HAP-1 (cell line): ENCODE results near the gene DTX3.
"Not testable (repeated sequence)": the region's sequence is repeated elsewhere in the genome, so short reads cannot be mapped to it uniquely, and the experiment has no call there.

Experiments used
- DNase-seq, 2 experiments: peaks; one replicate each; pipeline ENCODE4 v3.0.0-alpha.2; 2016 to 2020; ENCODE audit warnings: low spot score in 2 of 2
- H3K27me3 ChIP-seq: fragments of 250-450 bp; sonication (Bioruptor Pico); 2 replicates; pipeline ENCODE4 v1.5.1; 2020; ENCODE audit warnings: low read depth, mild to moderate bottlenecking, moderate library complexity
- H3K36me3 ChIP-seq: fragments of 250-450 bp; sonication (Bioruptor Pico); replicated peaks from 2 replicates; pipeline ENCODE4 v1.5.1; 2020; ENCODE audit warnings: mild to moderate bottlenecking
- H3K4me1 ChIP-seq: fragments of 250-450 bp; sonication (Bioruptor Pico); 2 replicates; pipeline ENCODE4 v1.5.1; 2020; ENCODE audit warnings: mild to moderate bottlenecking
- H3K4me3 ChIP-seq: fragments of 250-450 bp; sonication (Bioruptor Pico); 2 replicates; pipeline ENCODE4 v1.5.1; 2020; ENCODE audit warnings: mild to moderate bottlenecking, moderate library complexity
- H3K9me3 ChIP-seq: fragments of 250-450 bp; sonication (Bioruptor Pico); 2 replicates; pipeline ENCODE4 v1.5.1; 2020; ENCODE audit warnings: mild to moderate bottlenecking, moderate library complexity
- in situ Hi-C: fragments of 300-500 bp; cut with MboI; formaldehyde crosslinking; loops from 3 replicates; pipeline ENCODE4 v1.14.3; 2020; ENCODE audit warnings: low sequenced_read_pairs, inconsistent platforms, mixed read lengths

DTX3 gene

GRCh38 chr12:57614948-57615500 lies 10.4 kb downstream of the DTX3 start:
- Histone ChIP-seq H3K4me3 (no peak overlapping the region), H3K9me3 (no peaks in the 10 kb centered on the region), H3K4me1 (peaks cover 4% of the 10 kb centered on the region), H3K27me3 (no peaks in the 10 kb centered on the region), H3K36me3 (peaks cover 11% of the 10 kb centered on the region)
- no peak for DNase-seq
- in situ Hi-C loops: no loop called here

GRCh38 chr12:57615637-57616036 lies 11.0 kb downstream of the DTX3 start:
- Histone ChIP-seq H3K27me3 (no peaks in the 10 kb centered on the region), H3K36me3 (peaks cover 11% of the 10 kb centered on the region), H3K9me3 (no peaks in the 10 kb centered on the region), H3K4me3 (no peak overlapping the region), H3K4me1 (peaks cover 4% of the 10 kb centered on the region)
- in situ Hi-C loops: no loop called here
- DNase-seq: no peak

DNA sequence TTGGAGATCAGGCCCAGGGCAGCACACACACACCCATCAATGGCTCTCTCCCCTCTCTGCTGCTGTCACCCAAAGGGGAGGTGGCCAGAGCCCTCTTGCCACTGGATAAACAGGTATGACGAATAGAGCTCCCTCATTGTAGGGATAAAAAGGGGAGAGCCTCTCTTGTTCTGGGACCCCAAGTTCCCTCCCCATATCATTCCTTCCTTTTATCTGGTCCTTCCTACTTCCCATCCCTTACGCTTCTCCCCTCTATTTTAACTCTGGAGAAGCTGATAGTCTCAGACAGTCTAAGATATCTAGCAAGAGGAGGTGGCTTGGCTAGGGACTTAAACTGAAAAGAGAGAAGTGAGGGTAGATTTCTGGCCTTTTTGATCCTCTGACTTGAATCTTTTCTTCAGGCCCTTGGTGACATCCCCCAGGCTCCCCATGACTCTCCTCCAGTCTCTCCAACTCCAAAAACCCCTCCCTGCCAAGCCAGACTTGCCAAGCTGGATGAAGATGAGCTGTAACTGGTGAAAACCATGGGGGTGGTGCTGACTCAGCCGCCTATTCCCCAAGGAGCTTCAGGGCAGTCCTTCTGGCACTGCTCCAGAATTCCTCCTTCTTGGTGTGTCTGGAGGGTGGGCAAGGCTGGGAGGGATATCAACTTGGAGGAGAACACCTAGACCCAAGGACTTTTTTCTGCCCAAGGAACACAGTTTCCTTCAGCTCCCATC lies 11.9 kb downstream of the DTX3 start:
- in situ Hi-C loops: no loop called here
- no peaks in the 10 kb centered on the region for H3K27me3 ChIP-seq

DNA sequence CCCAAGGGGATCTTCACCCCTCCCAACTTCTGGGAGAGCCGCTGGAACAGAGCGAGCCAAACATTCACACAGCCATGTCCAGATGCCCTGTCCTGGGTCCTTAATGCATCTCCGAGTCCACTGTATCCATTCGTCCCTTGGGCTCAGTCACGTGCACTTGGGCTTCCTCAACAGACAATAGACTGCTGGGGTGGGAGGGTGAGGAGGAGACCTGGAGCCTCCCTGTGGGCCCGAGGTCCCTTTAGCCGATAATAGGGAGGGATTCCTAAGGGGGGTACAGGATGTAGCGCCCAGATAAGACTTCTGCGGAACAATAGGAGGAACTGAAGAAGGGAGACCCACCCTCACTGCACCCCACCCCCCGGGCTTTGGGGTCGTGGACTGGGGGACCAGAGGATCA lies 13.3 kb downstream of the DTX3 start:
- H3K27me3 ChIP-seq: no peaks in the 10 kb centered on the region
- in situ Hi-C loops: no loop called here

More for the DNA sequence above, 11.9 kb downstream of the DTX3 start:
- Histone ChIP-seq H3K4me1 (no peaks in the 10 kb centered on the region), H3K4me3 (no peak overlapping the region), H3K9me3 (no peaks in the 10 kb centered on the region), H3K36me3 (peaks cover 11% of the 10 kb centered on the region)
- no peak for DNase-seq

GRCh38 chr12:57618431-57618830 lies 13.8 kb downstream of the DTX3 start:
- H3K27me3 ChIP-seq, DNase-seq, H3K4me3 ChIP-seq, H3K4me1 ChIP-seq, in situ Hi-C loops, H3K9me3 ChIP-seq: not testable (repeated sequence)
- peaks cover 11% of the 10 kb centered on the region for H3K36me3 ChIP-seq

More for the DNA sequence above, 13.3 kb downstream of the DTX3 start:
- Histone ChIP-seq H3K4me3 (no peak overlapping the region), H3K36me3 (peaks cover 11% of the 10 kb centered on the region), H3K4me1 (no peaks in the 10 kb centered on the region), H3K9me3 (no peaks in the 10 kb centered on the region)
- no peak for DNase-seq

DNA sequence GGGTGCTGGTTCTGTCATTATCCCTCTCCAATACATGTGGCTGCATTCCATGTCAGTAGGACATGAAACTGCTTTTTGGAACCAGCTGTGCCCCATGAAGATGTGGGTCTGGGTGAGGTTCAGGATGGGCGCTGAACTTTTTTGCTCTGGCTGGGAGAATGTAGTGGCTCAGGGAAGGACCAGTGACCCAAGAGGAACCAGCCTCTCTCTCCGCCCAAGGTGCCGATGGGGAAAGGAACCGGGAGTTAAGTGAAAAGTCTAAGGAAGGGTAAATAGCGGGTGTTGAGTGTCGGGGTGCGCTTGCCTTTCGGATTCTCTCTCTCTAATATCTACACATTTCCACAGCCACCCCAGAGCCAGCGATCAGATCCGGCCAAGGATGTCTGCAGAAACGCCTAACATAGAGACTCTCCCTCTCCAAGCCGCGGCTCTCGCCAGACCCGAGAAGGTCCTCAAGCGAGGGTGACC lies 14.4 kb downstream of the DTX3 start:
- no peaks in the 10 kb centered on the region for H3K9me3 ChIP-seq
- H3K4me1 ChIP-seq: no peaks in the 10 kb centered on the region
- peaks cover 11% of the 10 kb centered on the region for H3K36me3 ChIP-seq
- no peak overlapping the region for H3K4me3 ChIP-seq
- in situ Hi-C loops: no loop called here
- no peaks in the 10 kb centered on the region for H3K27me3 ChIP-seq
- DNase-seq: no peak

DNA sequence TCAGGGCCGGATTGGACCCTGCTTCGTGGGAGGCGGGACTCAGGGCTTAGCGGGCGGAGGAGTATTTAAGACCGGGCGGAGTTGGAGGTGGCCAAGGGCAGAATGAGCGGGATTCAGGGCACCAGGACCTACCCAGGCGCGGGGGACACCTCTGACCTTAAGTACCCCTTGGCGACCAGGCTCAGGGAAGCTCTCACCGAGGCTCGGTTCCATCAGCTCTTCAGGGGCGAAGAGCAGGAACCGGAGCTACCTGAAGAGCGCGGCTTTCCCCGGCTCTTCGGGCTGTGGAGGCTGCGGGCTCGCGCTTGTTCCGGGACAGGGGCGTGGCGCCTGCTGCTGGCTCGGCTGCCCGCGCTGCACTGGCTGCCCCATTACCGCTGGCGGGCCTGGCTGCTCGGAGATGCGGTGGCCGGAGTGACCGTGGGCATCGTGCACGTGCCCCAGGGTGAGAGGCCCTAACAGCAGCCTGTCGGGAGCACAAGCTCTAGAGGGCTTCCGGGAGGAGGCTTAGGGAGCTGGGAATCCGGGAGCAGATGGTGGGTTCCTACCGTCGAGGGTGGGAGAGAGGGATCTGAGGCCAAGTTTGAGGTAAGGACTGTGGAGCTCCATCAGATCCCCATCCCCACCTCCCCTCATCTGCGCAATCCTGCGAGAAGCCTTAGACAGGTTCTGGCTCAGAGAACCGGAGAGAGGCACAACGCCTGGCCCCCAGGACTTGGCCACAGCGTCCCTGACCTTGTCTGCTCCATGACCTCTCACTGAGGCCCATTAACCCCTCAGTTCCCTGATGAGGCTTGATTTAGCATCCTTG lies 15.0 kb downstream of the DTX3 start:
- in situ Hi-C loops: no loop called here
- DNase-seq: no peak
- Histone ChIP-seq H3K9me3 (no peaks in the 10 kb centered on the region), H3K27me3 (no peaks in the 10 kb centered on the region), H3K4me3 (no peak overlapping the region), H3K36me3 (peaks cover 8% of the 10 kb centered on the region), H3K4me1 (no peaks in the 10 kb centered on the region)

- no peaks in the 10 kb centered on the region for H3K4me1 ChIP-seq
- no peaks in the 10 kb centered on the region for H3K9me3 ChIP-seq
- in situ Hi-C loops: no loop called here
- H3K27me3 ChIP-seq: no peaks in the 10 kb centered on the region
- DNase-seq: no peak
- no peak overlapping the region for H3K4me3 ChIP-seq
- H3K36me3 ChIP-seq: peaks cover 5% of the 10 kb centered on the region
These were observed 15.8 kb downstream of the DTX3 start for GRCh38 chr12:57620245-57620935.

GRCh38 chr12:57620936-57621496 lies 16.4 kb downstream of the DTX3 start:
- H3K36me3 ChIP-seq: no peaks in the 10 kb centered on the region; the same call in 1 of the 2 replicates
- no peak for DNase-seq
- H3K9me3 ChIP-seq: no peaks in the 10 kb centered on the region
- H3K27me3 ChIP-seq: no peaks in the 10 kb centered on the region
- H3K4me1 ChIP-seq: no peaks in the 10 kb centered on the region
- in situ Hi-C loops: no loop called here
- no peak overlapping the region for H3K4me3 ChIP-seq

- Histone ChIP-seq H3K4me1 (no peaks in the 10 kb centered on the region), H3K36me3 (peaks cover 2% of the 10 kb centered on the region; the same call in 1 of the 2 replicates), H3K27me3 (no peaks in the 10 kb centered on the region), H3K9me3 (no peaks in the 10 kb centered on the region), H3K4me3 (peak overlapping the region; percentile 12; the same call in 1 of the 2 replicates)
- peak in 1 of 2 experiments; percentile 85 for DNase-seq
- in situ Hi-C loops: no loop called here
These were observed 17.1 kb downstream of the DTX3 start for GRCh38 chr12:57621497-57622292.

DNA sequence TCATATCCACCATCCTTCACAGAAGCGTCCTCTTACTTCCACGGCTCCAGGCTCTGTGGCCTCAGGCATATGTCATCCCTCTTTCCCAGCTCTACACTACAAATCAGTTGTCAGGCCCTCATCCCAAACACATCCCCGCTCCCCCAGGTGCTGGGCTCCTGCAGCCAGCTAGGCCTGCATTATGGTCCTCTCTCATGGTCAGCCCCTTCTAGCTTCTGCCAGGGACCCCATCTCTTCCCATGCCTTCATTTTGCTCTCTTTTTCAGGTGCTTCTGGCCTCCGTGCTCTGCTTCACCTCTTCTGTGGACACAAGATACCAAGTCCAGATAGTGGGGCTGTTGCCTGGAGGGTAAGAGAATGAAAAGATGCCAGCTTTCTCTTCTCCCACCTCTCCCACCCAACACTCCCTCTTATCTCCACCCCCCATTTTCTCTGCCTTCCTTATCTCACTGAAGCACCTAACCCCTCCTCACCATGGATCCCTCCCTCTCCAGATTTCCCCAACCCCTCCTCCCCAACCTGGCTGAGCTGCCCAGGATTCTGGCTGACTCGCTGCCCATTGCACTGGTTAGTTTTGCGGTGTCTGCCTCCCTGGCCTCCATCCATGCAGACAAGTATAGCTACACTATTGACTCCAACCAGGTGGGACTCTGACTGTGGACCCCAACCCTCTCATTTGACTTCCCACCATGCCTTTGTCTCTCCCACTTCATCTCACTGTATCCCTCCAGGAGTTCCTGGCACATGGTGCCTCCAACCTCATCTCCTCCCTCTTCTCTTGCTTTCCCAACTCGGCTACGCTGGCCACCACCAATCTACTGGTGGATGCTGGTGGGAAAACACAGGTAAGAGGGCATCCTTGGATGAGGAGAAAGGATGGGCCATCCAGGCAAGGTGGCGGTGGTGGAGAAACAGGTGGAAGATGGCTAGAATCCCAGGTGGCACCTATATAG lies 17.9 kb downstream of the DTX3 start:
- DNase-seq: no peak

DNA sequence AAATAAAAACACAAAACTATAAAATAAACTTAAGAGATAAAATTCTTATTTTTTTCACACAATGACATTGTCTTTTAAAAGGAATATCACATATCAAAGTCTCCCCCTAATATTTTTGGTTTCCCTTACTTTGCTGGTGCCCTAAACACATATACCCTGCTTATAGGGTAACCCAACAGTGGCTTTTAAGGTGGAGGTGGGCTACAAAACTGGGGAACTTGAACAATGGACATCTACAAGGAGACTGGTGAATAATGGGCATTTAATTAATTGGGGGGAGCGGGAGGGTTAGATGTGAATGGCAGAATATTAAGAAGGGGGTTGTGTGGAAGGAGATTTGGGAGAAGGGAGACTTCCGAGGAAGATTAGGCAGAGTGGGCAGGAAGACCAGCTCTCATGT lies 18.8 kb downstream of the DTX3 start:
- no peaks in the 10 kb centered on the region for H3K27me3 ChIP-seq
- H3K9me3 ChIP-seq: no peaks in the 10 kb centered on the region
- H3K4me1 ChIP-seq: no peaks in the 10 kb centered on the region
- no peak for DNase-seq
- peaks cover 9% of the 10 kb centered on the region for H3K36me3 ChIP-seq
- no peak overlapping the region for H3K4me3 ChIP-seq
- in situ Hi-C loops: no loop called here

More for the DNA sequence above, 17.9 kb downstream of the DTX3 start:
- Histone ChIP-seq H3K4me1 (no peaks in the 10 kb centered on the region), H3K27me3 (no peaks in the 10 kb centered on the region), H3K4me3 (no peak overlapping the region), H3K9me3 (no peaks in the 10 kb centered on the region), H3K36me3 (peaks cover 3% of the 10 kb centered on the region; the same call in 1 of the 2 replicates)
- in situ Hi-C loops: no loop called here
